Keratinocyte (primary cell): ENCODE measurements around the gene GSG1. TPM values are rescaled to one million over a fixed set of nuclear protein-coding genes. Genes with fewer than 3 reads are reported as not detected.

Experiments used
- DNase-seq: peaks from one replicate; pipeline ENCODE4 v3.0.0-alpha.2; 2011; ENCODE audit warnings: low read depth, missing footprints, low spot score
- FAIRE-seq: peaks from 2 replicates; lab custom pipeline; 2011; peaks lifted over from hg19 to GRCh38; lab: Jason Lieb, UNC
- H2AFZ ChIP-seq: 2 replicates; pipeline ENCODE4 v1.6.0; 2012; ENCODE audit warnings: low read length, control low read depth, inconsistent platforms; ENCODE audit not compliant: control insufficient read depth
- H3K27ac ChIP-seq: 2 replicates; pipeline ENCODE4 v1.5.1; 2011; ENCODE audit warnings: low read length; ENCODE audit not compliant: control insufficient read depth, insufficient read depth
- H3K27me3 ChIP-seq: 3 replicates; pipeline ENCODE4 v1.6.0; 2011; ENCODE audit warnings: low read length; ENCODE audit not compliant: control insufficient read depth, insufficient read depth; ENCODE audit errors: extremely low read depth
- H3K36me3 ChIP-seq, 2 experiments: 2 replicates in 1 of 2; 3 replicates in 1 of 2; pipeline ENCODE4 v1.5.1; 2011; ENCODE audit warnings: low read length in 2 of 2, mild to moderate bottlenecking in 1 of 2; ENCODE audit not compliant: control insufficient read depth in 2 of 2, insufficient read depth in 2 of 2; ENCODE audit errors: extremely low read depth in 1 of 2
- H3K4me1 ChIP-seq: 3 replicates; pipeline ENCODE4 v1.5.1; 2011; ENCODE audit warnings: low read length; ENCODE audit not compliant: control insufficient read depth, insufficient read depth; ENCODE audit errors: extremely low read depth
- H3K4me2 ChIP-seq: 3 replicates; pipeline ENCODE4 v1.6.0; 2011; ENCODE audit warnings: low read depth, low read length; ENCODE audit not compliant: control insufficient read depth, insufficient read depth; ENCODE audit errors: extremely low read depth
- H3K4me3 ChIP-seq, 3 experiments: fragments of 200-600 bp in 1 of 3; sonication (generic) in 1 of 3; 2 replicates in 2 of 3; 3 replicates in 1 of 3; pipeline ENCODE4 v1.5.1; 2011 to 2016; ENCODE audit warnings: low read length in 3 of 3, mild to moderate bottlenecking in 3 of 3, control low read depth in 2 of 3, inconsistent platforms in 1 of 3, low read depth in 1 of 3, mixed read lengths in 1 of 3, mixed run types in 1 of 3, moderate library complexity in 1 of 3; ENCODE audit not compliant: control insufficient read depth in 2 of 3, insufficient read depth in 2 of 3; ENCODE audit errors: extremely low read depth in 1 of 3
- H3K79me2 ChIP-seq: 2 replicates; pipeline ENCODE4 v1.6.0; 2012; ENCODE audit warnings: low read length; ENCODE audit not compliant: control insufficient read depth, insufficient read depth
- H3K9ac ChIP-seq: 3 replicates; pipeline ENCODE4 v1.6.0; 2011; ENCODE audit warnings: low read length; ENCODE audit not compliant: control insufficient read depth, insufficient read depth; ENCODE audit errors: extremely low read depth
- H3K9me1 ChIP-seq: 3 replicates; pipeline ENCODE4 v1.6.0; 2011; ENCODE audit warnings: low read length; ENCODE audit not compliant: control insufficient read depth, insufficient read depth; ENCODE audit errors: extremely low read depth
- H3K9me3 ChIP-seq: 2 replicates; pipeline ENCODE4 v1.5.1; 2012; ENCODE audit warnings: low read depth, low read length; ENCODE audit not compliant: control insufficient read depth
- H4K20me1 ChIP-seq: 3 replicates; pipeline ENCODE4 v1.6.0; 2011; ENCODE audit warnings: low read length; ENCODE audit not compliant: control insufficient read depth, insufficient read depth; ENCODE audit errors: extremely low read depth
- EZH2 ChIP-seq: IDR thresholded peaks from one replicate; pipeline ENCODE4 v1.6.1; 2012; ENCODE audit warnings: inconsistent platforms, mild to moderate bottlenecking, low read length, moderate library complexity
- dilution Hi-C: fragments of 300-500 bp; cut with MboI; formaldehyde crosslinking; loops from one replicate; pipeline ENCODE4 v1.7.0; 2020; ENCODE audit warnings: low sequenced_read_pairs; ENCODE audit not compliant: extremely low pct_ligation_motif_present
- polyA plus RNA-seq, 5 experiments: library from polyadenylated mRNA; depleted of rRNA in 3 of 5; stranded (reverse) in 3 of 5; stranded (forward) in 1 of 5; unstranded in 1 of 5; fragments of >200 nt; gene quantifications; 1 replicate in 1 of 5; 2 replicates in 3 of 5; 3 replicates in 1 of 5; pipeline versions ENCODE4 v1.2.1 to v1.2.3, GENCODE V29; 2011 to 2012; ENCODE audit warnings: missing spikeins in 2 of 5, low read depth in 1 of 5, low replicate concordance in 1 of 5
- TF ChIP-seq, protein P1 (sequence below), 3 experiments: IDR thresholded peaks in 1 of 3; conservative IDR thresholded peaks in 1 of 3; optimal IDR thresholded peaks in 1 of 3; 2 replicates in 2 of 3; 3 replicates in 1 of 3; pipeline versions ENCODE3 to v1.5.1; 2011; ENCODE audit warnings: low read length in 3 of 3, mild to moderate bottlenecking in 3 of 3, moderate library complexity in 2 of 3, control low read depth in 1 of 3, inconsistent platforms in 1 of 3; ENCODE audit not compliant: insufficient read depth in 2 of 3; ENCODE audit errors: extremely low read depth in 1 of 3

Gene GSG1
- polyA plus RNA-seq, 1 donor (not counting 4 experiments of a cell fraction or from before 2014, with no cell fraction given): 0.05 TPM

GRCh38 chr12:13090054-13090453 lies 13.4 kb downstream of the GSG1 start:
- Histone ChIP-seq H3K27ac (no peak overlapping the region), H3K36me3 (no peaks in the 10 kb centered on the region), H3K27me3 (no peaks in the 10 kb centered on the region), H3K9me1 (no peaks in the 10 kb centered on the region), H3K79me2 (no peaks in the 10 kb centered on the region), H3K4me1 (peaks cover 29% of the 10 kb centered on the region), H3K9me3 (no peaks in the 10 kb centered on the region), H3K4me2 (no peak overlapping the region), H3K9ac (no peak overlapping the region), H4K20me1 (no peaks in the 10 kb centered on the region), H3K4me3 (no peak overlapping the region), H2AFZ (no peak overlapping the region)
- DNase-seq (no peak), FAIRE-seq (no peak)
- dilution Hi-C loops: no loop called here
- TF ChIP-seq, protein P1, sequence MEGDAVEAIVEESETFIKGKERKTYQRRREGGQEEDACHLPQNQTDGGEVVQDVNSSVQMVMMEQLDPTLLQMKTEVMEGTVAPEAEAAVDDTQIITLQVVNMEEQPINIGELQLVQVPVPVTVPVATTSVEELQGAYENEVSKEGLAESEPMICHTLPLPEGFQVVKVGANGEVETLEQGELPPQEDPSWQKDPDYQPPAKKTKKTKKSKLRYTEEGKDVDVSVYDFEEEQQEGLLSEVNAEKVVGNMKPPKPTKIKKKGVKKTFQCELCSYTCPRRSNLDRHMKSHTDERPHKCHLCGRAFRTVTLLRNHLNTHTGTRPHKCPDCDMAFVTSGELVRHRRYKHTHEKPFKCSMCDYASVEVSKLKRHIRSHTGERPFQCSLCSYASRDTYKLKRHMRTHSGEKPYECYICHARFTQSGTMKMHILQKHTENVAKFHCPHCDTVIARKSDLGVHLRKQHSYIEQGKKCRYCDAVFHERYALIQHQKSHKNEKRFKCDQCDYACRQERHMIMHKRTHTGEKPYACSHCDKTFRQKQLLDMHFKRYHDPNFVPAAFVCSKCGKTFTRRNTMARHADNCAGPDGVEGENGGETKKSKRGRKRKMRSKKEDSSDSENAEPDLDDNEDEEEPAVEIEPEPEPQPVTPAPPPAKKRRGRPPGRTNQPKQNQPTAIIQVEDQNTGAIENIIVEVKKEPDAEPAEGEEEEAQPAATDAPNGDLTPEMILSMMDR (optimal IDR thresholded peaks at IDR 0.05 in 1 of 3, IDR thresholded peaks at IDR 0.05 in 1 of 3, conservative IDR thresholded peaks at IDR 0.05 in 1 of 3; ENCODE audit: extremely low read depth in 1 of 3, insufficient read depth in 2 of 3, low read length in 3 of 3): no peak
- TF ChIP-seq EZH2: no peak

DNA sequence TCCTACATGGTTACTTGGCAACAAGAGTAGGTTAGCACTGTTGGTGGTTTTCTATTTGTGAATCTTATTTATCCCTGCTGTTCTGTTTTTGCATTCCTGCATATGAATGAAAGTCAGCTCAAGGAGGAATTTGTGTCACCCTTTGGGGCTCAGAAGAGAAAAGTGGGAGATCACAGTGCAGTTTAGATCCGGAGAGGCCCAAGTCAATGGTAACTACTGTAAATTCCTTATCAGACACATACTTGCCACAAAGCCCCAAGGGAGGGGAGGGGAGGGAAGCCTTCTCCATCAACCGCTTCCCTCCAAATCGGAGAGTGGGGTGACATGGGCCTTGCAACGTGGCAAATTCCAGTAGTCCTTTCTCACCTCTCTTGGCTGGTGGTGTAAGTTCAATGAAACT lies 15.0 kb downstream of the GSG1 start:
- Histone ChIP-seq H3K9ac (no peak overlapping the region), H3K27ac (no peak overlapping the region), H3K27me3 (no peaks in the 10 kb centered on the region), H3K4me3 (no peak overlapping the region), H4K20me1 (no peaks in the 10 kb centered on the region), H3K36me3 (no peaks in the 10 kb centered on the region), H3K79me2 (no peaks in the 10 kb centered on the region), H3K9me1 (no peaks in the 10 kb centered on the region), H3K9me3 (no peaks in the 10 kb centered on the region), H2AFZ (no peak overlapping the region), H3K4me2 (no peak overlapping the region), H3K4me1 (peaks cover 13% of the 10 kb centered on the region)
- DNase-seq (no peak), FAIRE-seq (no peak)
- dilution Hi-C loops: no loop called here
- TF ChIP-seq, protein P1 (optimal IDR thresholded peaks at IDR 0.05 in 1 of 3, IDR thresholded peaks at IDR 0.05 in 1 of 3, conservative IDR thresholded peaks at IDR 0.05 in 1 of 3; ENCODE audit: extremely low read depth in 1 of 3, insufficient read depth in 2 of 3, low read length in 3 of 3): no peak
- no peak for TF ChIP-seq EZH2
